A549 (cell line): Measurements from ENCODE around the gene MTOR.

Experiments
- CBX8 ChIP-seq: fragments of 200-600 bp; sonication (generic); IDR thresholded peaks from 2 replicates; pipeline ENCODE4 v1.6.1; 2016
- CTCF ChIP-seq: fragments of >200 bp; sonication (Bioruptor Twin); formaldehyde crosslinking; IDR thresholded peaks from 3 replicates; pipeline ENCODE4 v1.5.1; 2016
- EP300 ChIP-seq, 2 experiments: fragments of >200 bp; sonication (Bioruptor Twin); formaldehyde crosslinking; IDR thresholded peaks; 2 replicates in 1 of 2; 3 replicates in 1 of 2; pipeline ENCODE4 v1.6.1; 2016 to 2017
- ESRRA ChIP-seq: fragments of 150-350 bp; IDR thresholded peaks from 2 replicates; pipeline ENCODE4 v1.6.1; 2014; ENCODE audit warnings: mild to moderate bottlenecking, low read length, borderline replicate concordance
- KDM1A ChIP-seq: fragments of 200-600 bp; sonication (generic); IDR thresholded peaks from 2 replicates; pipeline ENCODE4 v1.6.1; 2016; ENCODE audit warnings: low read depth, mild to moderate bottlenecking
- MAFK ChIP-seq: fragments of 450-650 bp; IDR thresholded peaks from 2 replicates; pipeline ENCODE4 v1.6.1; 2014; ENCODE audit not compliant: partially characterized antibody
- MAX ChIP-seq: IDR thresholded peaks from 2 replicates; pipeline ENCODE4 v1.6.1; 2012
- MYC ChIP-seq: IDR thresholded peaks from 2 replicates; pipeline ENCODE4 v1.6.1; 2012; ENCODE audit warnings: mild to moderate bottlenecking, inconsistent platforms, low read length, improper control_type of control experiment, borderline replicate concordance
- PBX3 ChIP-seq: IDR thresholded peaks from 2 replicates; pipeline ENCODE4 v1.6.1; 2012
- POLR2A ChIP-seq: IDR thresholded peaks from 2 replicates; pipeline ENCODE4 v1.6.1; 2012; ENCODE audit warnings: mild to moderate bottlenecking, low read length
- RFX5 ChIP-seq: fragments of 450-650 bp; IDR thresholded peaks from 2 replicates; pipeline ENCODE4 v1.7.1; 2014; ENCODE audit warnings: antibody characterized with exemption, mild to moderate bottlenecking, moderate library complexity
- RNF2 ChIP-seq: fragments of 200-600 bp; sonication (generic); IDR thresholded peaks from 2 replicates; pipeline ENCODE4 v1.6.1; 2016; ENCODE audit warnings: low read depth, mild to moderate bottlenecking, antibody characterized with exemption, moderate library complexity, borderline replicate concordance
- ZNF302 ChIP-seq: fragments of 250-450 bp; sonication (Bioruptor Pico); IDR thresholded peaks from 2 replicates; pipeline ENCODE4 v1.9.0; 2021; ENCODE audit warnings: inconsistent platforms, mild to moderate bottlenecking, moderate library complexity

GRCh38 chr1:11211461-11211860, 50.9 kb downstream of the MTOR start:
- TF ChIP-seq POLR2A = no peak
- no peak for TF ChIP-seq EP300 (IDR thresholded peaks at IDR 0.05)
- TF ChIP-seq PBX3 = no peak
- TF ChIP-seq CTCF = no peak
- TF ChIP-seq CBX8 = no peak
- TF ChIP-seq ZNF302 (CRISPR knock-in tag) = no peak
- TF ChIP-seq RNF2 = no peak
- no peak for TF ChIP-seq MAFK
- TF ChIP-seq ESRRA = no peak
- no peak for TF ChIP-seq RFX5
- TF ChIP-seq MAX = no peak
- no peak for TF ChIP-seq KDM1A
- TF ChIP-seq MYC = no peak
